UCSD-AML1 (cell line): ENCODE results near the gene SCARF1.

Experiments used
- DNase-seq: peaks from one replicate; lab custom pipeline; 2025; ENCODE audit not compliant: unreplicated experiment; lab: John Stamatoyannopoulos, UW

Gene SCARF1

GRCh38 chr17:1605681-1606351 is 39.7 kb downstream of the SCARF1 start:
- DNase-seq, result no peak

- DNase-seq, result no peak
These were observed 40.6 kb downstream of the SCARF1 start for GRCh38 chr17:1604831-1605528.

GRCh38 chr17:1601571-1601970 is 44.0 kb downstream of the SCARF1 start:
- DNase-seq, result no peak

- no peak for DNase-seq
These were observed 47.0 kb downstream of the SCARF1 start for GRCh38 chr17:1598399-1599095.

GRCh38 chr17:1597861-1598342 is 47.6 kb downstream of the SCARF1 start:
- no peak for DNase-seq

GRCh38 chr17:1593630-1593931 is 52.0 kb downstream of the SCARF1 start:
- no peak for DNase-seq

GRCh38 chr17:1592751-1593629 is 52.5 kb downstream of the SCARF1 start:
- no peak for DNase-seq

GRCh38 chr17:1591474-1592090 is 54.0 kb downstream of the SCARF1 start:
- DNase-seq, result no peak

GRCh38 chr17:1590747-1591473 is 54.6 kb downstream of the SCARF1 start:
- no peak for DNase-seq

GRCh38 chr17:1590029-1590746 is 55.3 kb downstream of the SCARF1 start:
- peak; percentile 50 for DNase-seq

GRCh38 chr17:1588821-1589585 is 56.5 kb downstream of the SCARF1 start:
- DNase-seq, result no peak

GRCh38 chr17:1584167-1584566 is 61.4 kb downstream of the SCARF1 start:
- DNase-seq, result no peak
